Measurements from ENCODE around the gene APC. TPM values are rescaled to one million over a fixed set of nuclear protein-coding genes. Genes with fewer than 3 reads are reported as not detected.

Gene APC
- total RNA-seq, 1 experiment from 2014 or later = 49.4 TPM

- no peak for DNase-seq (ENCODE audit: low spot score)
Observed at GRCh38 chr5:112784726-112785125, 47.0 kb downstream of the APC start.

- peak; percentile 5 for DNase-seq (ENCODE audit: low spot score)
Observed at GRCh38 chr5:112787261-112787660, 49.6 kb downstream of the APC start.

GRCh38 chr5:112787896-112788295 is 50.2 kb downstream of the APC start:
- no peak for DNase-seq (ENCODE audit: low spot score)

GRCh38 chr5:112793201-112793600 is 55.5 kb downstream of the APC start:
- no peak for DNase-seq (ENCODE audit: low spot score)

- no peak for DNase-seq (ENCODE audit: low spot score)
Observed at GRCh38 chr5:112794410-112794809, 56.7 kb downstream of the APC start.

- no peak for DNase-seq (ENCODE audit: low spot score)
Observed at GRCh38 chr5:112795342-112795741, 57.7 kb downstream of the APC start.

GRCh38 chr5:112795944-112796678 is 58.4 kb downstream of the APC start:
- DNase-seq (ENCODE audit: low spot score) = no peak

- no peak for DNase-seq (ENCODE audit: low spot score)
Observed at GRCh38 chr5:112799661-112800060, 62.0 kb downstream of the APC start.

- no peak for DNase-seq (ENCODE audit: low spot score)
Observed at GRCh38 chr5:112800891-112801290, 63.2 kb downstream of the APC start.

- DNase-seq (ENCODE audit: low spot score) = no peak
Observed at GRCh38 chr5:112811023-112811422, 73.3 kb downstream of the APC start.

- DNase-seq (ENCODE audit: low spot score) = no peak
Observed at GRCh38 chr5:112812549-112812948, 74.9 kb downstream of the APC start.

- DNase-seq (ENCODE audit: low spot score) = no peak
Observed at GRCh38 chr5:112820246-112820645, 82.6 kb downstream of the APC start.

- DNase-seq (ENCODE audit: low spot score) = no peak
Observed at GRCh38 chr5:112822456-112822855, 84.8 kb downstream of the APC start.

- DNase-seq (ENCODE audit: low spot score) = no peak
Observed at GRCh38 chr5:112823181-112823580, 85.5 kb downstream of the APC start.

GRCh38 chr5:112823656-112824055 is 86.0 kb downstream of the APC start:
- DNase-seq (ENCODE audit: low spot score) = no peak

- no peak for DNase-seq (ENCODE audit: low spot score)
Observed at GRCh38 chr5:112824197-112824596, 86.5 kb downstream of the APC start.

- DNase-seq (ENCODE audit: low spot score) = no peak
Observed at GRCh38 chr5:112830378-112830777, 92.7 kb downstream of the APC start.

GRCh38 chr5:112833971-112834370 is 96.3 kb downstream of the APC start:
- no peak for DNase-seq (ENCODE audit: low spot score)

- no peak for DNase-seq (ENCODE audit: low spot score)
Observed at GRCh38 chr5:112844489-112844888, 106.8 kb downstream of the APC start.

GRCh38 chr5:112846556-112846955 is 108.9 kb downstream of the APC start:
- no peak for DNase-seq (ENCODE audit: low spot score)

- no peak for DNase-seq (ENCODE audit: low spot score)
Observed at GRCh38 chr5:112847306-112847705, 109.6 kb downstream of the APC start.

- peak; percentile 57 for DNase-seq (ENCODE audit: low spot score)
Observed at GRCh38 chr5:112848116-112848811, 110.6 kb downstream of the APC start.

GRCh38 chr5:112849912-112850311 is 112.2 kb downstream of the APC start:
- DNase-seq (ENCODE audit: low spot score) = no peak
